B cell (primary cell): ENCODE results near the gene CAMK2B. TPM values are rescaled to one million over a fixed set of nuclear protein-coding genes. Genes with fewer than 3 reads are reported as not detected.

Source experiments
- ATAC-seq: fragments of 200-7000 bp; cut with Tn5 transposase; one replicate; pipeline ENCODE4 v1.10.0; 2021; ENCODE audit warnings: low read depth, mild to moderate bottlenecking, moderate number of reproducible peaks, moderate library complexity
- CTCF ChIA-PET: fragments of 350-600 bp; sonication (Branson Sonifier 250); formaldehyde crosslinking; loops from one replicate; lab custom pipeline; 2021; ENCODE audit warnings: antibody characterized with exemption, inconsistent platforms; lab: Charles Lee
- POLR2A ChIA-PET: fragments of 350-600 bp; sonication (Branson Sonifier 250); formaldehyde crosslinking; loops from one replicate; lab custom pipeline; 2021; ENCODE audit warnings: antibody characterized with exemption; lab: Charles Lee
- DNase-seq: peaks from one replicate; pipeline ENCODE4 v3.0.0; 2013
- H2AFZ ChIP-seq: 2 replicates; pipeline ENCODE4 v1.6.1; 2012; ENCODE audit warnings: mild to moderate bottlenecking, low read depth, low read length; ENCODE audit not compliant: insufficient read depth, poor library complexity, severe bottlenecking
- H3K27ac ChIP-seq, 2 donors: 1 replicate in 1 of 2; 2 replicates in 1 of 2; pipeline ENCODE4 v1.5.1; 2012 to 2013; ENCODE audit warnings: low read length in 2 of 2, mild to moderate bottlenecking in 2 of 2, moderate library complexity in 1 of 2
- H3K27me3 ChIP-seq, 4 experiments: fragments of 200-600 bp in 1 of 4; sonication (generic) in 1 of 4; replicated peaks in 1 of 4; 1 replicate in 2 of 4; 2 replicates in 2 of 4; pipeline versions ENCODE4 v1.6.1 to v1.7.0; 2013 to 2016; ENCODE audit warnings: low read length in 3 of 4, mild to moderate bottlenecking in 2 of 4, mixed read lengths in 1 of 4, moderate library complexity in 1 of 4; ENCODE audit not compliant: insufficient read depth in 4 of 4, control insufficient read depth in 3 of 4; ENCODE audit errors: control extremely low read depth in 1 of 4
- H3K36me3 ChIP-seq, 2 experiments: replicated peaks in 1 of 2; 1 replicate in 1 of 2; 2 replicates in 1 of 2; pipeline versions ENCODE4 v1.6.1 to v1.7.1; 2013; ENCODE audit warnings: low read length in 1 of 2; ENCODE audit not compliant: insufficient read depth in 2 of 2, control insufficient read depth in 1 of 2; ENCODE audit errors: control extremely low read depth in 1 of 2, extremely low read depth in 1 of 2
- H3K4me1 ChIP-seq, 2 donors: fragments of 200-600 bp in 1 of 2; sonication (generic) in 1 of 2; 1 replicate in 1 of 2; 2 replicates in 1 of 2; pipeline versions ENCODE4 v1.5.1 to v1.6.1; 2013 to 2017; ENCODE audit warnings: low read length in 2 of 2; ENCODE audit not compliant: control insufficient read depth in 2 of 2, insufficient read depth in 2 of 2
- H3K4me2 ChIP-seq: replicated peaks from 2 replicates; pipeline ENCODE3; 2012; ENCODE audit warnings: mild to moderate bottlenecking, low read depth, low read length; ENCODE audit not compliant: poor library complexity, severe bottlenecking
- H3K4me3 ChIP-seq, 5 experiments: fragments of 200-600 bp in 1 of 5; sonication (generic) in 1 of 5; 1 replicate in 3 of 5; 2 replicates in 2 of 5; pipeline versions ENCODE4 v1.5.1 to v1.7.0; 2011 to 2016; ENCODE audit warnings: low read length in 4 of 5, mild to moderate bottlenecking in 4 of 5, low read depth in 2 of 5, control low read depth in 1 of 5, moderate library complexity in 1 of 5; ENCODE audit not compliant: insufficient read depth in 1 of 5; ENCODE audit errors: control extremely low read depth in 1 of 5, extremely low read depth in 1 of 5
- H3K79me2 ChIP-seq: fragments of 200-600 bp; sonication (generic); one replicate; pipeline ENCODE4 v1.6.0; 2016; ENCODE audit warnings: low read length; ENCODE audit not compliant: control insufficient read depth, insufficient read depth
- H3K9ac ChIP-seq: fragments of 200-600 bp; sonication (generic); 2 replicates; pipeline ENCODE4 v1.6.1; 2017; ENCODE audit warnings: mild to moderate bottlenecking, low read length, moderate library complexity
- H3K9me3 ChIP-seq, 3 donors: one replicate each; pipeline versions ENCODE4 v1.6.1 to v1.7.1; 2013; ENCODE audit warnings: low read length in 2 of 3; ENCODE audit not compliant: control insufficient read depth in 2 of 3, insufficient read depth in 1 of 3; ENCODE audit errors: control extremely low read depth in 1 of 3
- H4K20me1 ChIP-seq: 2 replicates; pipeline ENCODE4 v1.6.0; 2012; ENCODE audit warnings: mild to moderate bottlenecking, low read length; ENCODE audit not compliant: insufficient read depth, control insufficient read depth, poor library complexity, severe bottlenecking
- H3K27ac Mint-ChIP-seq: one replicate; pipeline ENCODE4 v1.8.0; 2021; ENCODE audit warnings: mixed read lengths
- H3K27me3 Mint-ChIP-seq: one replicate; pipeline ENCODE4 v1.8.0; 2021; ENCODE audit warnings: mixed read lengths
- H3K4me1 Mint-ChIP-seq: one replicate; pipeline ENCODE4 v1.8.0; 2021; ENCODE audit warnings: mixed read lengths
- H3K4me3 Mint-ChIP-seq: one replicate; pipeline ENCODE4 v1.8.0; 2021; ENCODE audit warnings: mixed read lengths
- H3K9me3 Mint-ChIP-seq: one replicate; pipeline ENCODE4 v1.8.0; 2022; ENCODE audit warnings: mixed read lengths; ENCODE audit not compliant: insufficient read depth
- EZH2 ChIP-seq: IDR thresholded peaks from 2 replicates; pipeline ENCODE4 v1.6.1; 2012; ENCODE audit warnings: borderline replicate concordance, low read depth, mild to moderate bottlenecking, moderate library complexity, low read length; ENCODE audit not compliant: insufficient read depth, poor library complexity, severe bottlenecking
- WGBS: methylation state at CpG from one replicate; pipeline ENCODE4 v1.1.5; 2013; ENCODE audit warnings: missing lambda C conversion rate; ENCODE audit not compliant: insufficient coverage; 5-methylcytosine and 5-hydroxymethylcytosine counted together
- intact Hi-C: fragments of 100-400 bp; cut with micrococcal nuclease; formaldehyde crosslinking; loops from one replicate; pipeline ENCODE4 v1.10.0; 2022
- polyA plus RNA-seq: library from polyadenylated mRNA; depleted of rRNA; stranded (reverse); fragments of >200 nt; gene quantifications from 2 replicates; pipeline ENCODE4 v1.2.3, GENCODE V29; 2012
- total RNA-seq, 2 donors: library from RNA; stranded (reverse); fragments of 120-200 nt in 1 of 2; gene quantifications; 1 replicate in 1 of 2; 2 replicates in 1 of 2; pipeline versions ENCODE4 v1.2.3 to v1.2.4, GENCODE V29; 2013 to 2022
- TF ChIP-seq, protein P1 (sequence below): fragments of 200-600 bp; IDR thresholded peaks from one replicate; pipeline ENCODE4 v1.8.0; 2022; ENCODE audit warnings: antibody characterized with exemption, mild to moderate bottlenecking

CAMK2B gene
- total and polyA plus RNA-seq, 2 donors (not counting 1 experiment from before 2014, with no cell fraction given) = 0.42 TPM; not detected in 1

GRCh38 chr7:44277851-44278250 is 47.5 kb downstream of the CAMK2B start:
- no peak overlapping the region for H3K27ac ChIP-seq
- ChIA-PET CTCF (no interaction called here), POLR2A (no interaction called here)
- no peak overlapping the region for H3K4me3 Mint-ChIP-seq
- H3K4me1 ChIP-seq = no peaks in the 10 kb centered on the region
- peaks cover 0 to 2% (median 0%) of the 10 kb centered on the region in 4 experiments for H3K27me3 ChIP-seq
- WGBS = 88% methylated on average over 8 of the region's 8 CpGs
- H3K79me2 ChIP-seq = no peaks in the 10 kb centered on the region
- DNase-seq = no peak
- H3K4me1 Mint-ChIP-seq = no peaks in the 10 kb centered on the region
- peaks cover 7% of the 10 kb centered on the region for H3K27me3 Mint-ChIP-seq
- no peak for TF ChIP-seq EZH2
- TF ChIP-seq, protein P1, sequence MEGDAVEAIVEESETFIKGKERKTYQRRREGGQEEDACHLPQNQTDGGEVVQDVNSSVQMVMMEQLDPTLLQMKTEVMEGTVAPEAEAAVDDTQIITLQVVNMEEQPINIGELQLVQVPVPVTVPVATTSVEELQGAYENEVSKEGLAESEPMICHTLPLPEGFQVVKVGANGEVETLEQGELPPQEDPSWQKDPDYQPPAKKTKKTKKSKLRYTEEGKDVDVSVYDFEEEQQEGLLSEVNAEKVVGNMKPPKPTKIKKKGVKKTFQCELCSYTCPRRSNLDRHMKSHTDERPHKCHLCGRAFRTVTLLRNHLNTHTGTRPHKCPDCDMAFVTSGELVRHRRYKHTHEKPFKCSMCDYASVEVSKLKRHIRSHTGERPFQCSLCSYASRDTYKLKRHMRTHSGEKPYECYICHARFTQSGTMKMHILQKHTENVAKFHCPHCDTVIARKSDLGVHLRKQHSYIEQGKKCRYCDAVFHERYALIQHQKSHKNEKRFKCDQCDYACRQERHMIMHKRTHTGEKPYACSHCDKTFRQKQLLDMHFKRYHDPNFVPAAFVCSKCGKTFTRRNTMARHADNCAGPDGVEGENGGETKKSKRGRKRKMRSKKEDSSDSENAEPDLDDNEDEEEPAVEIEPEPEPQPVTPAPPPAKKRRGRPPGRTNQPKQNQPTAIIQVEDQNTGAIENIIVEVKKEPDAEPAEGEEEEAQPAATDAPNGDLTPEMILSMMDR = no peak
- no peak overlapping the region for H3K9ac ChIP-seq
- no peaks in the 10 kb centered on the region for H3K9me3 Mint-ChIP-seq
- no peaks in the 10 kb centered on the region for H3K9me3 ChIP-seq
- no peaks in the 10 kb centered on the region for H3K36me3 ChIP-seq
- ATAC-seq = no peak
- no peak overlapping the region for H3K4me2 ChIP-seq
- H3K4me3 ChIP-seq = no peak overlapping the region
- H3K27ac Mint-ChIP-seq = no peak overlapping the region
- H4K20me1 ChIP-seq = no peaks in the 10 kb centered on the region
- H2AFZ ChIP-seq = no peak overlapping the region
- intact Hi-C loops = no loop called here

- ChIA-PET CTCF (no interaction called here), POLR2A (no interaction called here)
- intact Hi-C loops = no loop called here
- Histone ChIP-seq H3K27ac (no peak overlapping the region), H2AFZ (no peak overlapping the region), H3K4me2 (no peak overlapping the region), H3K36me3 (no peaks in the 10 kb centered on the region), H3K4me1 (no peaks in the 10 kb centered on the region), H3K79me2 (no peaks in the 10 kb centered on the region), H3K27me3 (peaks cover 0 to 2% (median 0%) of the 10 kb centered on the region in 4 experiments), H4K20me1 (no peaks in the 10 kb centered on the region), H3K9ac (no peak overlapping the region), H3K4me3 (no peak overlapping the region), H3K9me3 (no peaks in the 10 kb centered on the region)
- TF ChIP-seq, protein P1 = no peak
- TF ChIP-seq EZH2 = no peak
- DNase-seq (no peak), ATAC-seq (no peak)
- H3K27ac Mint-ChIP-seq = no peak overlapping the region
- no peak overlapping the region for H3K4me3 Mint-ChIP-seq
- peaks cover 7% of the 10 kb centered on the region for H3K27me3 Mint-ChIP-seq
- H3K4me1 Mint-ChIP-seq = no peaks in the 10 kb centered on the region
- no peaks in the 10 kb centered on the region for H3K9me3 Mint-ChIP-seq
- WGBS = 93% methylated on average over 9 of the region's 11 CpGs
These were observed 48.0 kb downstream of the CAMK2B start for GRCh38 chr7:44277391-44277790.
